ENCODE measurements around the gene STK11.

STK11 gene

GRCh38 chr19:1270854-1271527 lies 65.4 kb downstream of the STK11 start:
- peak; percentile 34 to 49 for DNase-seq (ENCODE audit: low read depth in 1 of 2, low spot score in 1 of 2)
- H3K27ac ChIP-seq (replicated peaks) = peak overlapping the region; percentile 100

GRCh38 chr19:1271528-1272422 lies 66.2 kb downstream of the STK11 start:
- TF ChIP-seq GABPA (IDR thresholded peaks at IDR 0.05; ENCODE audit: low read depth) = peak; percentile 43; the same call in 1 of the 2 replicates
- TF ChIP-seq SPI1 (IDR thresholded peaks at IDR 0.05; ENCODE audit: borderline replicate concordance, low read depth) = no peak
- Histone ChIP-seq H3K4me3 (replicated peaks; ENCODE audit: insufficient read depth, low read length) (peak overlapping the region; percentile 49), H3K27ac (replicated peaks) (peak overlapping the region; percentile 100)

More at GRCh38 chr19:1270854-1271527, 65.4 kb downstream of the STK11 start:
- TF ChIP-seq CTCF (IDR thresholded peaks at IDR 0.05; ENCODE audit: insufficient read depth, low read length) = no peak
- TF ChIP-seq GABPA (IDR thresholded peaks at IDR 0.05; ENCODE audit: low read depth) = no peak
- TF ChIP-seq SPI1 (IDR thresholded peaks at IDR 0.05; ENCODE audit: borderline replicate concordance, low read depth) = no peak
- no peak; the same call in none of the 2 replicates for TF ChIP-seq POLR2AphosphoS5 (IDR thresholded peaks at IDR 0.05; ENCODE audit: low read depth)
- no peak for TF ChIP-seq REST (IDR thresholded peaks at IDR 0.05; ENCODE audit: insufficient replicate concordance, low read depth)
- Histone ChIP-seq H3K4me3 (replicated peaks; ENCODE audit: insufficient read depth, low read length) (peak overlapping the region; percentile 49), H3K27me3 (ENCODE audit: insufficient read depth, poor library complexity, severe bottlenecking) (no peaks in the 10 kb centered on the region)

GRCh38 chr19:1272423-1273262 lies 67.1 kb downstream of the STK11 start:
- Histone ChIP-seq H3K4me3 (replicated peaks; ENCODE audit: insufficient read depth, low read length) (peak overlapping the region; percentile 49), H3K27me3 (ENCODE audit: insufficient read depth, poor library complexity, severe bottlenecking) (no peaks in the 10 kb centered on the region), H3K27ac (replicated peaks) (peak overlapping the region; percentile 100)
- DNase-seq (ENCODE audit: low read depth in 1 of 2, low spot score in 1 of 2) = peak; percentile 45 to 79
- TF ChIP-seq GABPA (IDR thresholded peaks at IDR 0.05; ENCODE audit: low read depth) = no peak
- TF ChIP-seq POLR2AphosphoS5 (IDR thresholded peaks at IDR 0.05; ENCODE audit: low read depth) = no peak
- TF ChIP-seq REST (IDR thresholded peaks at IDR 0.05; ENCODE audit: insufficient replicate concordance, low read depth) = no peak
- peak; percentile 90 for TF ChIP-seq SPI1 (IDR thresholded peaks at IDR 0.05; ENCODE audit: borderline replicate concordance, low read depth)
- no peak for TF ChIP-seq CTCF (IDR thresholded peaks at IDR 0.05; ENCODE audit: insufficient read depth, low read length)

More at GRCh38 chr19:1271528-1272422, 66.2 kb downstream of the STK11 start:
- peak; percentile 64 to 85 for DNase-seq (ENCODE audit: low read depth in 1 of 2, low spot score in 1 of 2)
- no peaks in the 10 kb centered on the region for H3K27me3 ChIP-seq (ENCODE audit: insufficient read depth, poor library complexity, severe bottlenecking)

Measured in HL-60 (cell line).